ENCODE measurements around the gene NMNAT2. TPM values are rescaled to one million over a fixed set of nuclear protein-coding genes. Genes with fewer than 3 reads are reported as not detected.
A peak's percentile ranks its signal among the peaks of the same experiment; 100 is the strongest.

The NMNAT2 gene
- total and polyA plus RNA-seq, 2 experiments from 2014 or later: 2.4 to 4.2 TPM

DNA sequence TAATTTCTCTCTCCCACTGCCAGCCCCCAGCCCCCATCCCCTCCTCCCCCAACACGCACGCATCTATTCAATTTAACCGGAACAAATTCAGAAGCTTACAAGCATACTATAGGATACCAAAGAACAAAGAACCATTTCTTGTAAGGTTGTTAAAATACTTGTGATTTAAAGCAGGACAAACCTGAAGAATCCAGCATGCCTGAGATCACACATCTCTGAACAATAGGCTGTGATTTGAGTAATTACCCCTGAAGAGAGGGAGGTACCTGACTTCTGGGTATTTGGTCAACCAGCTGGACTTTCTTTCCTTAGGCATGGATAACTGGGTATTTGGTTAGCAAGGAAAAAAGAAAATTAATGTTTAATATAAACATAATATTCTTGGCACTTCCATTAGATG lies 105.1 kb downstream of the NMNAT2 start:
- in situ Hi-C loops (cut with MboI): no loop called here
- no peak overlapping the region for H3K27ac ChIP-seq
- WGBS, 2 experiments (ENCODE audit: low coverage in 1 of 2, low lambda C conversion rate in 2 of 2, missing lambda C conversion rate in 2 of 2): 94% methylated on average over 3 of the region's 3 CpGs
- no peaks in the 10 kb centered on the region for H3K79me2 ChIP-seq (ENCODE audit: insufficient read depth)
- H4K20me1 ChIP-seq (ENCODE audit: insufficient read depth): no peaks in the 10 kb centered on the region
- H3K27me3 ChIP-seq (replicated peaks; ENCODE audit: insufficient read depth): no peaks in the 10 kb centered on the region
- H2AFZ ChIP-seq: no peak overlapping the region
- TF ChIP-seq EZH2 (IDR thresholded peaks at IDR 0.05; ENCODE audit: insufficient read depth, poor library complexity, severe bottlenecking) (no peak), EZH2phosphoT487 (IDR thresholded peaks at IDR 0.05; ENCODE audit: insufficient read depth, low read depth) (no peak)
- no peaks in the 10 kb centered on the region for H3K9me2 ChIP-seq (ENCODE audit: insufficient read depth)
- H3K4me3 ChIP-seq: no peak overlapping the region
- no peak for DNase-seq
- no peaks in the 10 kb centered on the region for H3F3A ChIP-seq (ENCODE audit: insufficient read depth)
- H3K4me2 ChIP-seq (ENCODE audit: unreplicated experiment): no peak overlapping the region
- H3K36me3 ChIP-seq (ENCODE audit: low read depth): no peaks in the 10 kb centered on the region
- H3K9ac ChIP-seq: no peak overlapping the region
- H3K9me3 ChIP-seq (ENCODE audit: low read depth): no peaks in the 10 kb centered on the region
- peaks cover 1% of the 10 kb centered on the region; the same call in 1 of the 2 replicates for H3K4me1 ChIP-seq (ENCODE audit: insufficient read depth)

DNA sequence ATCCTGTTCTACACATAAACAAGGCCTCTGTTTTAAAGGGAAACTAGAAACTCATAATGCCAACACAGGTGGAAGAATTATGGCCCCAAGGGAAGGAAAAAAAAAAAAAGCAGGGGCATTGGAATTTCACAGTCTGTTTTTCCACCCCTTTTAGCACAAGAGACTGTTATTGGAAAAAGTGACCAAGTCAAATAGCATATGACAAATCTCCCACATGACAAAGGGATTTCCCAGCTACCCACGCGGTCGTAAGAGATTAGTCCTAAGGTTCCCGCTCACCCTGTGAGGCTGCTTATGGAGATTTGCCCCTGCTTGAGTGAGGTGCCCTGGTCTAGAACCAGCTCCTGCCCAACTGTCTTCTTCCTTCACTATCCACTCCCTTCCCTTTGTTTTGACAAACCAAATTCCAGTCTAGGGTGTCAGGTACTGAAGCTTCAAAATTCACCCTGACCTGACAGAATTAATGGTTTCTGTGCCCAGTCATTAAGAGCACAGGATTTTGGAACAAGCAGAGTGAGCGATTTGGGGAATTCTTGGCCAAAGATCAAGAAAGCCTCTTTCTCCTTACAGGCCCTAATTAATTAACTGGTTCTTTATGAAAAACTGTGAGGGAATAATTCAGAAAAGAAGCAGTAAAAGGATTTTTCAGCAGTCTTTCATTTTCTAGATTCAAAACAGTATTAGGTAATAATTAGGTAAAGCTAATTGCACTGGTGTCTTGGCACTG lies 107.3 kb downstream of the NMNAT2 start:
- in situ Hi-C loops (cut with MboI): no loop called here
- H3F3A ChIP-seq (ENCODE audit: insufficient read depth): no peaks in the 10 kb centered on the region
- H3K4me1 ChIP-seq (ENCODE audit: insufficient read depth): no peaks in the 10 kb centered on the region
- H3K79me2 ChIP-seq (ENCODE audit: insufficient read depth): no peaks in the 10 kb centered on the region
- DNase-seq: peak; percentile 32
- H3K27me3 ChIP-seq (replicated peaks; ENCODE audit: insufficient read depth): no peaks in the 10 kb centered on the region
- 94 to 96% methylated on average over 5 of the region's 5 CpGs for WGBS, 2 experiments (ENCODE audit: low coverage in 1 of 2, low lambda C conversion rate in 2 of 2, missing lambda C conversion rate in 2 of 2)
- H3K9me3 ChIP-seq (ENCODE audit: low read depth): no peaks in the 10 kb centered on the region
- H3K4me3 ChIP-seq: no peak overlapping the region
- TF ChIP-seq EZH2 (IDR thresholded peaks at IDR 0.05; ENCODE audit: insufficient read depth, poor library complexity, severe bottlenecking) (no peak), EZH2phosphoT487 (IDR thresholded peaks at IDR 0.05; ENCODE audit: insufficient read depth, low read depth) (no peak)
- no peak overlapping the region for H3K9ac ChIP-seq
- no peak overlapping the region for H3K27ac ChIP-seq
- H3K36me3 ChIP-seq (ENCODE audit: low read depth): no peaks in the 10 kb centered on the region
- H3K4me2 ChIP-seq (ENCODE audit: unreplicated experiment): no peak overlapping the region
- no peaks in the 10 kb centered on the region for H4K20me1 ChIP-seq (ENCODE audit: insufficient read depth)
- no peaks in the 10 kb centered on the region for H3K9me2 ChIP-seq (ENCODE audit: insufficient read depth)
- H2AFZ ChIP-seq: no peak overlapping the region

DNA sequence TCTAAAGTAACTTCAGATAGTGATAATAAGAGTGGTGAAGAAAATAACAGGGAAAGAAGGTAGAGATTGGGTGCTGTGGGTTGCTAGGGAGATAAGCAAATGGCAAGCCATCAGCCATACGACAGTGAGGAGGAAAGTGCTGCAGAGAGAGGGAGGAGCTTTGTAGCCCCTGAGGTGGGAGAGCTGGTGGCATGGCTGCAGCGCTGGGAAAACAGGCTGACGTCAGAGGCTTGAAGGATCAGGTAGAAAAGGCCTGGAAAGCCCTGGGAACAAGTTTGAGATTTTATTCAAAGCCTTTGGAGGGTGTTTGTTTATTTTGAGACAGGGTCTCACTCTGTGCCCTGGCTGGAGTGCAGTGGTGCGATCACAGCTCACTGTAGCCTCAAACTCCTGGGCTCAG lies 109.5 kb downstream of the NMNAT2 start:
- in situ Hi-C loops (cut with MboI): no loop called here
- Histone ChIP-seq H3K4me1 (ENCODE audit: insufficient read depth) (no peaks in the 10 kb centered on the region), H3K27me3 (replicated peaks; ENCODE audit: insufficient read depth) (no peaks in the 10 kb centered on the region), H3F3A (ENCODE audit: insufficient read depth) (no peaks in the 10 kb centered on the region), H3K9me2 (ENCODE audit: insufficient read depth) (no peaks in the 10 kb centered on the region), H3K79me2 (ENCODE audit: insufficient read depth) (no peaks in the 10 kb centered on the region), H3K9ac (no peak overlapping the region), H2AFZ (no peak overlapping the region), H3K36me3 (ENCODE audit: low read depth) (no peaks in the 10 kb centered on the region), H4K20me1 (ENCODE audit: insufficient read depth) (no peaks in the 10 kb centered on the region), H3K4me2 (ENCODE audit: unreplicated experiment) (no peak overlapping the region), H3K4me3 (no peak overlapping the region), H3K9me3 (ENCODE audit: low read depth) (no peaks in the 10 kb centered on the region), H3K27ac (no peak overlapping the region)
- TF ChIP-seq EZH2 (IDR thresholded peaks at IDR 0.05; ENCODE audit: insufficient read depth, poor library complexity, severe bottlenecking) (no peak), EZH2phosphoT487 (IDR thresholded peaks at IDR 0.05; ENCODE audit: insufficient read depth, low read depth) (no peak)
- 96 to 97% methylated on average over 4 of the region's 4 CpGs for WGBS, 2 experiments (ENCODE audit: low coverage in 1 of 2, low lambda C conversion rate in 2 of 2, missing lambda C conversion rate in 2 of 2)
- no peak for DNase-seq

DNA sequence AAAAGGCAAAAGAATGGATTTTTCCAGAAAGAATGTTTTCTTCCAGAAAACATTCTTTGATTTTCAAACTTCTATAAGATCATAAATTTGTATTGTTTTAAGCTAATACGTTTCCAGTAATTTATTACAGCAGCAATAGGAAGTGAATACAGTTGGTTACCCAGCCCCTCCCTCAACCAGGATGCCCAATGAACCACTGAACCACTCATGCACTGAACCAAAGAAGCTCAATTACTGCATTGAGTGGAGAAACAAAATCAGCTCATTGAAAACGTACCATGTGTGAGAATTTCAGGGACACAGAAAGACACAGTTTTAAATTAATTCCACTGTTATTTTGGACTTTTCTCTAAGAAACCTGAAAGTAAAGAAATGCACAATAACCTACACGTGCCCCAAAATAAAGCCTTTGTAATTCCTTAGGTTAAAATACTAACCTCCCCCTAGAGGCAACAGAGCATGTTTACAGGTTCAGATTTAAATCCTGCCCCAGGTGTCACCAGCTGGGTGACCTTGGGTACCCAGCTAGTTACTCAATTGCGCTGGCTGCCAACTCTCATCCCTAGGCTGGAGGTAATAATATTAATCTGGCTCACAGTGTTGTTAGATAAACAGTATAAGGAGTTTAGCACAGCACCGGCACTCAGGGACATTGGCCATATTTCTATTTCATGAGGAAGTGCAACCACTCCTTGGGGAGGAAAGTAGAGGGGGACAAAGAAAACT lies 111.7 kb downstream of the NMNAT2 start:
- TF ChIP-seq EZH2 (IDR thresholded peaks at IDR 0.05; ENCODE audit: insufficient read depth, poor library complexity, severe bottlenecking): no peak
- no peak for TF ChIP-seq EZH2phosphoT487 (IDR thresholded peaks at IDR 0.05; ENCODE audit: insufficient read depth, low read depth)
- H3K4me3 ChIP-seq: no peak overlapping the region
- peaks cover 8% of the 10 kb centered on the region for H3K4me1 ChIP-seq (ENCODE audit: insufficient read depth)
- no peak overlapping the region for H3K27ac ChIP-seq
- no peaks in the 10 kb centered on the region for H3K79me2 ChIP-seq (ENCODE audit: insufficient read depth)
- DNase-seq: peak; percentile 23
- H3F3A ChIP-seq (ENCODE audit: insufficient read depth): no peaks in the 10 kb centered on the region
- H3K4me2 ChIP-seq (ENCODE audit: unreplicated experiment): no peak overlapping the region
- in situ Hi-C loops (cut with MboI): no loop called here
- H2AFZ ChIP-seq: no peak overlapping the region
- H3K9ac ChIP-seq: no peak overlapping the region
- no peaks in the 10 kb centered on the region for H3K9me3 ChIP-seq (ENCODE audit: low read depth)
- WGBS, 2 experiments (ENCODE audit: low coverage in 1 of 2, low lambda C conversion rate in 2 of 2, missing lambda C conversion rate in 2 of 2): 70 to 75% methylated on average over 5 of the region's 5 CpGs
- H3K36me3 ChIP-seq (ENCODE audit: low read depth): no peaks in the 10 kb centered on the region
- no peaks in the 10 kb centered on the region for H4K20me1 ChIP-seq (ENCODE audit: insufficient read depth)
- no peaks in the 10 kb centered on the region for H3K27me3 ChIP-seq (replicated peaks; ENCODE audit: insufficient read depth)
- H3K9me2 ChIP-seq (ENCODE audit: insufficient read depth): no peaks in the 10 kb centered on the region

Measured in GM23248 (cell line).